Measurements from ENCODE around the gene HADHA.

HADHA gene

GRCh38 chr2:26245231-26245732 lies 850 bp upstream of the HADHA start:
- peak; percentile 5 for DNase-seq (ENCODE audit: low read depth, low spot score)

- DNase-seq (ENCODE audit: low read depth, low spot score), result no peak
Measured at GRCh38 chr2:26243470-26244308, 743 bp downstream of the HADHA start.

- no peak for DNase-seq (ENCODE audit: low read depth, low spot score)
Measured at GRCh38 chr2:26241928-26242436, 2.5 kb downstream of the HADHA start.

GRCh38 chr2:26238311-26238958 lies 6.0 kb downstream of the HADHA start:
- no peak for DNase-seq (ENCODE audit: low read depth, low spot score)

- no peak for DNase-seq (ENCODE audit: low read depth, low spot score)
Measured at GRCh38 chr2:26237868-26238267, 6.6 kb downstream of the HADHA start.

DNA sequence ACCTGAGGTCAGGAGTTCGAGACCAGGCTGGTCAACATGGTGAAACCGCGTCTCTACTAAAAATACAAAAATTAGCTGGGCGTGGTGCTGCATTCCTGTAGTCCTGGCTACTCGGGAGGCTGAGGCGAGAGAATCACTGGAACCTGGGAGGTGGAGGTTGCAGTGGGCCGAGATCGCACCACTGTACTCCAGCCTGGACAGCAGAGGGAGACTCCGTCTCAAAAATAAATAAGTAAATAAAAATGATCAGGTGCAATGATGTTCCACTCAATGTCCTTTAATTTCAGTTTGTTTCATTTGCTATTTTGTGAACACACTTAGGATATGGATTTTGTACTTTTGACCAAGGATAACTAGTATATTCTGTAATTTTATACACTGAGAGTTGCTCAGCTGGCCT lies 9.3 kb downstream of the HADHA start:
- DNase-seq (ENCODE audit: low read depth, low spot score), result no peak

GRCh38 chr2:26230806-26231205 lies 13.6 kb downstream of the HADHA start:
- no peak for DNase-seq (ENCODE audit: low read depth, low spot score)

- no peak for DNase-seq (ENCODE audit: low read depth, low spot score)
Measured at GRCh38 chr2:26229595-26229994, 14.8 kb downstream of the HADHA start.

- no peak for DNase-seq (ENCODE audit: low read depth, low spot score)
Measured at GRCh38 chr2:26224095-26224494, 20.3 kb downstream of the HADHA start.

DNA sequence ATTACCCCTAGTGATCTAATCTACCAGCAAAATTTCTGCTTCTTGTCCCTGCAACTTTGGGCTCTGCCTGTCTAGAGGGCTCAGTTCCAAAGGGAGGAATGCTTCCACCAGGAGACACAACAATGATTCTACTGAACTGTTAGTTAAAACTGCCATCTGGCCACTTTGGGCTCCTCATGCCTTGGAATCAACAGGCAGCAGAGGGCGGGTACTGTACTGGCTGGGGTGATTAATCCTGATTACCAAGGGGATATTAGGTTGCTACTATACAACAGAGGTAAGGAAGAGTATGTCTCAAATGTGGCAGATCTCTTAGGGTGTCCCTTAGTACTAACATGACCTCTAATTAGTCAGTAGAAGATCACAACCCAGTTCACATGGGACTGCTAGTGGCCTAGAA lies 21.4 kb downstream of the HADHA start:
- no peak for DNase-seq (ENCODE audit: low read depth, low spot score)

- DNase-seq (ENCODE audit: low read depth, low spot score), result no peak
Measured at GRCh38 chr2:26217720-26218119, 26.7 kb downstream of the HADHA start.

DNA sequence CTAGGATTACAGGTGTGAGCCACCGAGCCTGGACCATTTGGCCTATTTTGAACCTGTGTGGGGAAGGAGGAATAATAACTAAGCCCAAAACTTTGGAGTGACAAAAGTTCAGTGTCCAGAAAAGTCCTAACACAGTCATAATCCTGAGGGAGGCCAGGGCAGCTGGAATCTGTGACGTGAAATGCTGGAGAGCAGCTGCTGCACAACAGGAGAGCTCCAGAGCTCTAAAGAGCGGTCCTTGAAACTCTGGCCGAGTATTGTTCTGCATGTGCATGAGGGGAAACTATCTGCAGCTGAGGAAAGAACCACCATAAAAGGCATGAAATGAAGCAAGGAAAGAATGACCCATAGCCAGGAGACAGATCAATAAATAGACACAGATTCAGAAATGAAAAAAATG lies 27.8 kb downstream of the HADHA start:
- DNase-seq (ENCODE audit: low read depth, low spot score), result no peak

DNA sequence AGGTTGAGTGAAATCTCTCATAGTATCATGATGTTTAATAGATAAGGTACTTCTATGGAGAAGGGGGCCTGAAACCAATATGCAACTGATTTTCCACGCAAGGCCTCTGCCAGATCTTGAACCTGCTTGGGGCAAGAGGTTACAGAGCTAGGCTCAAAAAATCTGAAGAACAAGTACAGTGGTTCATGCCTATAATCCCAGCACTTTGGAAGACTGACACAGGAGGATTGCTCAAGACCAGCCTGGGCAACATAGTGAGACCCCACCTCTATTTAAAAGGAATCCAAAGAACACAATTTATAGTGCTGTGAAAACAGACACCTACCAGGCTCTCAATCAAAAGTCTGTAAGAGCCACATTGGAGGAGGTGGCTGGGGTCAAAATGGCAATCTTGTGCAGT lies 28.6 kb downstream of the HADHA start:
- no peak for DNase-seq (ENCODE audit: low read depth, low spot score)

GRCh38 chr2:26214759-26215158 lies 29.7 kb downstream of the HADHA start:
- DNase-seq (ENCODE audit: low read depth, low spot score), result no peak

- no peak for DNase-seq (ENCODE audit: low read depth, low spot score)
Measured at GRCh38 chr2:26212011-26212410, 32.4 kb downstream of the HADHA start.

DNA sequence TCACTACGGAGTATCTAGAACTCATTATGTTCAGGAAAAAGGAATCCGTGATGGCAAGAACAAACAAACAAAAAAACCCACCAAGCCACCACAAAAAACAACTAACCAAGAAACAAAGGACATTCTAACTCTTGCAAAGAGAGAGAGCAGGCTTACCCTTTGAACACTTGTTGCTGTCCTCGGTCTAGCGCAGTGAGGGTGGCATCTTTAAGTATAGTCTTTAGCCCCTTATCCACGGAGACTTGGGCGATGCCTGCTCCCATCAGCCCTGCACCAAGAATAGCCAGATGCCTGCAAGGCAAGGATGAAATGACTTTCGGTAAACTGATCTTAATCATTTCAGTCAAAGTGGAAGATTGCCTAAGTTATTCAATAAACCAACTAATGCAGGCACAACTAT lies 40.5 kb downstream of the HADHA start:
- no peak for DNase-seq (ENCODE audit: low read depth, low spot score)

DNA sequence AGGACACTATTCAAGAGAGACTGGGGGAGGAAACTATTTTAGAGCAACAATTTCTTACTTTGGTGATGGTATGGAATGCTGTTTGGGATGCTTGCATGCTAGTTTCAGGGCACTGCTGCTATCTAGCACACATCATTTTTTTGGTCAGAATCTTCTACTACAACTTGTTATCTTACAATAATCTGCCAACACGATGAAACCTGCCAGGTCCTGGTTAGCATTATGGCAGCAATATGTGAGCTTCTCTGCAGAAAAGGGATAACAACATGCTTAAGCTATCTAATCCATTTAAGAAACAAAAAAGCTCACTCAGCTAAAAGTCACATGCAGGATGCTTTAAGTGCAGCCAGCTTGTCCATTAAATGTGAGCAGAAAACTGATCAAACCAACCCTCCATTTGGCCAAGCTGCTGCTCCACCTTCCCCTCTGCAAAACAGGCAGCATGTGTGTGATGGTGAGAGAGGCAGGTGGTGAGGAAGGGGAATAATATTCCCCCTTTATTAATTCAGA lies 41.4 kb downstream of the HADHA start:
- no peak for DNase-seq (ENCODE audit: low read depth, low spot score)

DNA sequence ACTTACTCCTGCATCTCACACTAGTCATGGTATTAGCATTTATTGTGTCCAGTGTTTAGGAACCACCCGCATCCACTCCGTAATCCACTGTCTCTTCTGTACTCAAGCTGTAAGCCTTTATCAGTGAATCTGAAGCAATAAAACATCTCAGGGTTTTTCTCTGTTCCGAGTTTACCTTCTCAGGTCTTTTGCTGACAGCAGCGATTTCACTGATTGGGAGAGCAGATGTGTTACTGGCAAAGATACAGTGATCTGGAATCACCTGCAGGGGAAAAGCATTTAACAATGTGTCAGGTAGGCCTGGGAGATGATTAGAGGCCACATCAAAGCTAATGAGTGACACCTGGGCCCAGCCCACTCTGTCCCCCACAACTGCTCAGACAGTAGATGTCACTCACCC lies 46.9 kb downstream of the HADHA start:
- DNase-seq (ENCODE audit: low read depth, low spot score), result no peak

GRCh38 chr2:26196683-26197418 lies 47.6 kb downstream of the HADHA start:
- DNase-seq (ENCODE audit: low read depth, low spot score), result no peak

- DNase-seq (ENCODE audit: low read depth, low spot score), result no peak
Measured at GRCh38 chr2:26195040-26195984, 49.1 kb downstream of the HADHA start.

Data from activated CD4-positive, CD25-positive, alpha-beta regulatory T cell treated with anti-CD3 and anti-CD28 coated beads, Interleukin-2, amount 50 U/mL, for 16 hours (primary cell).